Purkinje cell (primary cell): ENCODE measurements around the gene NFKBIA. TPM values are rescaled to one million over a fixed set of nuclear protein-coding genes. Genes with fewer than 3 reads are reported as not detected.

ENCODE experiments used
- polyA plus RNA-seq: library from polyadenylated mRNA; unstranded; fragments of >200 nt; fragmentation: Nextera tagmentation; gene quantifications from 2 replicates; pipeline ENCODE4 v1.2.1, GENCODE V29; 2014

The NFKBIA gene, protein sequence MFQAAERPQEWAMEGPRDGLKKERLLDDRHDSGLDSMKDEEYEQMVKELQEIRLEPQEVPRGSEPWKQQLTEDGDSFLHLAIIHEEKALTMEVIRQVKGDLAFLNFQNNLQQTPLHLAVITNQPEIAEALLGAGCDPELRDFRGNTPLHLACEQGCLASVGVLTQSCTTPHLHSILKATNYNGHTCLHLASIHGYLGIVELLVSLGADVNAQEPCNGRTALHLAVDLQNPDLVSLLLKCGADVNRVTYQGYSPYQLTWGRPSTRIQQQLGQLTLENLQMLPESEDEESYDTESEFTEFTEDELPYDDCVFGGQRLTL
- 22.0 and 29.9 TPM in 2 replicates for polyA plus RNA-seq

GRCh38 chr14:35404449-35405303, at the start of gene NFKBIA:
Gene NFKBIA, minus strand, starts transcription at chr14:35404749. Its CDS starts 105 bp downstream, at chr14:35404644.

Other genes with a start within 250 kb of the NFKBIA start
- 328 and 440 TPM in 2 replicates for gene PSMA6, start 112.4 kb downstream of the NFKBIA start, polyA plus RNA-seq
- gene INSM2, start 129.4 kb upstream of the NFKBIA start, polyA plus RNA-seq: 3.4 and 5.3 TPM in 2 replicates